Left hindlimb (tissue), 1 donor: ENCODE results near the gene PROM2.
A peak's percentile ranks its signal among the peaks of the same experiment; 100 is the strongest.
"Not testable (repeated sequence)": the region's sequence is repeated elsewhere in the genome, so short reads cannot be mapped to it uniquely, and the experiment has no call there.

Experiments used
- DNase-seq: peaks from one replicate; pipeline ENCODE4 v3.0.0-alpha.2; 2018

Gene PROM2

GRCh38 chr2:95269036-95269680 is 5.1 kb upstream of the PROM2 start:
- peak; percentile 21 for DNase-seq

DNA sequence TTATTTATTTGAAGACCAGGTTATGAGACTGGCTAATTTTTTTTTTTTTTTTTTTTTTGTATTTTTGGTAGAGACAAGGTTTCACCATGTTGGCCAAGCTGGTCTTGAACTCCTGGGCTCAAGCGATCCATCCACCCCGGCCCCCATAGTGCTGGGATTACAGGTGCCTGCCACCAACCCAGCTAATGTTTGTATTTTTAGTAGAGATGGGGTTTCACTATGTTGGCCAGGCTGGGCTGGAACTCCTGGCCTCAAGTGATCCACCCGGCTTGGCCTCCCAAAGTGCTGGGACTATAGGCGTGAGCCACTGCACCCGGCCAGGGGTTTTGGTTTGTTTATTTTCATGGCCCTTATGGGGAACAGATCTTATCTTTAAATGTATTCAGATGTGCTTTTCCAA is 4.5 kb upstream of the PROM2 start:
- DNase-seq: not testable (repeated sequence)

- DNase-seq: peak; percentile 13
Measured at GRCh38 chr2:95270541-95271081, 3.6 kb upstream of the PROM2 start.

DNA sequence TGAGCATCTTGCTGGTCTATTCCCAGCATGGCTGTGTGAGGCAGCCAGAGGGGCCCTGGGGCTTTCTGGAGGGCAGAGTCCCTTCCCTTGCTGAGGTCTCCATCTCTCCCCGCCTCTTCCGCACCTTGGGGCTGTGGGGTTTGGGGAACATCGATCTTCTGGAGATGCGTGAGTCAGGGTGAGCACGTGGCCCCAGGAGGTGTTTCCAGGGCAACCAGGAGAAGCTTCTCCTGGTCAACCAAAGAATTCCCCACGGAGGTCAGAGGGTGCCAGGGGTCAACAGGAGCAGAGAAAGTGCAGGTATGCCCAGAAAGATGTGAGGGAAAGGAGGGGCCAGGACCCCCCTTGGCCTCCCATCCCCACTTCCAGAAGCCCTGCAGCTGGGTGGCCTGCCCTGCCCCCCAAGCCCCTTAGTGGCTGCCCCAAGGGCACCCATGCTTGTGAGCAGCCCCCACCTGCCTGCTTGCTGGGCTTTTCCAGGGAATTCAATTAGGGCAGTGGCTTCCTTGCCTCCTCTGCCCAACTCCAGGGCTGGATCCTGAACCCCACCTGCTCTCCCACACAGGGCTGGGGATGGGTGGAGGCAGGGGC is 2.8 kb upstream of the PROM2 start:
- DNase-seq: peak; percentile 18

- DNase-seq: peak; percentile 4
Measured at GRCh38 chr2:95272299-95272751, 1.9 kb upstream of the PROM2 start.

DNA sequence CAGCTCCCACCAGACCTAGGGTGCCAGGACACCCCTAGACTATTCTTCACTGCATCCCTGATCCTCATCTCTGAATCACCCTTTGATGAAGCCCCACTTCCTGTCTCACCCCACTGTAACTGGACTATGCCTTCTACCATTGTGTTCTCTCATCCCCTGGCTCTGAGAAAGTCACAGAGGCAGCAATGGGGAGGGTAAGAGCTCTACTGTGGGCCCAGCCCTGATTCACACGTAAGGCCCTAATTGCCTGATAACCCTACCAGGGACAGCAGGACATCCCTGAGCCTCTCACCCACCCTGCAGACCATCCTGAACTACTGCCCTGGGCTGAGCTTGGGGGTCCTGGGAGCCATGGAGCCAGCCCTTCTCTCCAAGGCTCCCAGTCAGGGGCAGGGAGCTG is 1.5 kb upstream of the PROM2 start:
- no peak for DNase-seq

GRCh38 chr2:95273566-95274290 is 521 bp upstream of the PROM2 start:
- DNase-seq: peak; percentile 8

- DNase-seq: no peak
Measured at GRCh38 chr2:95275151-95275515, 884 bp downstream of the PROM2 start.

DNA sequence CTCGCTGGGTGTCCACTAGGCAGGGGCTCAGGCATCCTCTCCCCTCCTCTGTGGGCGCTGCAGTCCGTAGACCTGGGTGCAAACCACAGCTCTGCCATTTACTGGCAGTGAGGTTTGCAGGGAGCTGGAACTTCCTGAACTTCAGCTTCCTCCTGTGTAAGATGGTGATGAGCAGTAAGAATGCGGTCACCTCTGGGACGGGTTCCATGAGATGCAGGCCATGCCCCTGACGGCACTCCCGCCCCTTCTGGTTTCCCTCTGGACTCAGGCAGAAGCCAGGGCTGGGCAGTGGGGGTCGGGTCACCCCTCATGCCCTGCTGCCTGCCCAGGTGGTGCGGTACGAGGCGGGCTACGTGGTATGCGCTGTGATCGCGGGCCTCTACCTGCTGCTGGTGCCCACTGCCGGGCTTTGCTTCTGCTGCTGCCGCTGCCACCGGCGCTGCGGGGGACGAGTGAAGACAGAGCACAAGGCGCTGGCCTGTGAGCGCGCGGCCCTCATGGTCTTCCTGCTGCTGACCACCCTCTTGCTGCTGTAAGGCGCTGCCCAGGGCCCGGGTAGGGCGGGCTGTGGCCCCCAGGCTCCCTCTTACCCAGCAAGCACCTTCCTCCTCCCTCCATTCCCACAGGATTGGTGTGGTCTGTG is 1.5 kb downstream of the PROM2 start:
- DNase-seq: no peak

DNA sequence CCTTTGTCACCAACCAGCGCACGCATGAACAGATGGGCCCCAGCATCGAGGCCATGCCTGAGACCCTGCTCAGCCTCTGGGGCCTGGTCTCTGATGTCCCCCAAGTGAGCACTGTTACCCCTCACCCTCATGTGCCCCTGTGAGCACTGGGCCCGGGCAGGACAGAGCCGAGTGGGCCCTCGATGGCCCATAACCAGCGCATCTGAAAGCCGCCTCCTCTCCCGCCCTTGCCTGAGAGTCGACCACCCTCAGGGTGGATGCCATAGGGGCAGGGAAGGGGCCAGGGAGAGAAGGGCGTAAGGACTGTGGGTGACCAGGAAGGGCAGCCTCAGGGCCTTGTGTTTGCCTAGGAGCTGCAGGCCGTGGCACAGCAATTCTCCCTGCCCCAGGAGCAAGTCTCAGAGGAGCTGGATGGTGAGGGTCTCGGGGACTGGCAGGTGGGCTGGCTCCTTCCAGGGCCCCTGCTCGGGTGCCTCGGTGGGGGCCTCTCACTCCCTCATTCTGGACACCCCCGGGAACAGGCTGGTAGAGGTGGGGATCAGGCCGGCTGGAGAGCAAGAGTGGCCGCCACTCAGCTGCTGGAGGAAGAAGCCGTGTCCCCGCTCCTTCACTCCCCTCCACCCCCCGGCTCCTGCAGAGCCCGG is 2.1 kb downstream of the PROM2 start:
- no peak for DNase-seq

GRCh38 chr2:95276888-95277245 is 2.6 kb downstream of the PROM2 start:
- DNase-seq: no peak

DNA sequence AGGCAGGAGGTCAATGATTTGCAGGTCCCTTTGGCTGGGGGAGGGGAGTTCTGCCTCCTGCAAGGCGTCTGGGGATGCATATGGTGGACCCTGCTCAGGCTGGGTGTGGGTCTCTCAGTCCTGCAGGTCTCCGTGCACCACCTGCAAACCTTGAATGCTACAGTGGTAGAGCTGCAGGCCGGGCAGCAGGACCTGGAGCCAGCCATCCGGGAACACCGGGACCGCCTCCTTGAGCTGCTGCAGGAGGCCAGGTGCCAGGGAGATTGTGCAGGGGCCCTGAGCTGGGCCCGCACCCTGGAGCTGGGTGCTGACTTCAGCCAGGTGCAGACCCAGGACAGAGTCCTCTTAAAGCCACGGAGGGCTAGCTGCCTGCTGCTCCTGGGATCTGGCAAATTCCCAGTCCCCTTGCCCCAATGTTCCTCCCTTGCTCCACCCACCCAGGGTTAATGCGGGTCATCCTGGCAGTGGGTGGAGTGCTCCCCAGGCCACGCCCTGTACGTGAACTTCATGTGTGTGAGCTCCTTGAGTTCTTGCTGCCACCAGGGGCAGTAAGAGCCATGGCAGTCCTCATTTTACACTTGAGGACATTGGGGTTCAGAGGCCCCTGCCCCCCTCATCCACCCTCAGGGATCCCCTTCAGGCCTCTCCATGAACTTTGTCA is 3.1 kb downstream of the PROM2 start:
- DNase-seq: no peak

DNA sequence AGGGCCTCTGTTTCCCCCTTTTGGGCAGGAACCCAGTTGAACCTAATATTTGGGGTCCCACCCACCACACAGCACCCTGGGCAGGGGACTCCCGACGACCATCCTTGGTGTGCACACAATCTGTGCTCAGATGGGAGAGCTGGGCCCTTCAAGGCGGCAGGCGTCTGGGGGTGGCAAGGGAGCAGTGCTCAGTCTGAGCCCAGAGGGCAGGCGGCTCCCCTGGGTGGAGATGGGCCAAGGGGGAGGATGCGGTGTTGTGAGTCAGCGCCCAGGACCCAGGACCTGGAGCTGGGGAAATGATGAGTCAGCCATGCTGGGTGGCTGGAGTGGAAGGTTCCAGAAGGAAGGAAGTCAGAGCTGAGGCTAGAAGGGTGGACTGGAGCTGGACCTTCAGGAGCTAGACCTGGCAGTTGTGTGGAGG is 3.8 kb downstream of the PROM2 start:
- no peak for DNase-seq

- no peak for DNase-seq
Measured at GRCh38 chr2:95278637-95279225, 4.5 kb downstream of the PROM2 start.

GRCh38 chr2:95279435-95280035 is 5.3 kb downstream of the PROM2 start:
- no peak for DNase-seq

DNA sequence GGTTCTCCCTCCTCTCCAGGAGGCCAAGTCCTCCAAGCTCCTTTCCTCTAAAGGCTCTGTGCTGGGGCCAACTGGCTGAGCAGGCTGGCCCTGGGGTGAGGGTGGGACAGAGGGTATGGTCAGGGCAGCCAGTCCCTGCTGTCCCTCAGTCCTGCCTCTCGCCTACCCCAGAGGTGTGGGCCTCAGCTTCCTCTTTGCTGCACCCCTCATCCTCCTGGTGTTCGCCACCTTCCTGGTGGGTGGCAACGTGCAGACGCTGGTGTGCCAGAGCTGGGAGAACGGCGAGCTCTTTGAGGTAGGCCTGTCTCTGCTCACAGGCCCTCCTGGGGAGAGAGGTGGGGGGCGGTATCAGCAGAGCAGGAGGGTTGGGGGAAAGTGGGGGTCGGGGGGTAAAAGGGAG is 6.8 kb downstream of the PROM2 start:
- no peak for DNase-seq

- no peak for DNase-seq
Measured at GRCh38 chr2:95281786-95282185, 7.5 kb downstream of the PROM2 start.

- no peak for DNase-seq
Measured at GRCh38 chr2:95282458-95282857, 8.2 kb downstream of the PROM2 start.

- DNase-seq: no peak
Measured at GRCh38 chr2:95283562-95283961, 9.3 kb downstream of the PROM2 start.

DNA sequence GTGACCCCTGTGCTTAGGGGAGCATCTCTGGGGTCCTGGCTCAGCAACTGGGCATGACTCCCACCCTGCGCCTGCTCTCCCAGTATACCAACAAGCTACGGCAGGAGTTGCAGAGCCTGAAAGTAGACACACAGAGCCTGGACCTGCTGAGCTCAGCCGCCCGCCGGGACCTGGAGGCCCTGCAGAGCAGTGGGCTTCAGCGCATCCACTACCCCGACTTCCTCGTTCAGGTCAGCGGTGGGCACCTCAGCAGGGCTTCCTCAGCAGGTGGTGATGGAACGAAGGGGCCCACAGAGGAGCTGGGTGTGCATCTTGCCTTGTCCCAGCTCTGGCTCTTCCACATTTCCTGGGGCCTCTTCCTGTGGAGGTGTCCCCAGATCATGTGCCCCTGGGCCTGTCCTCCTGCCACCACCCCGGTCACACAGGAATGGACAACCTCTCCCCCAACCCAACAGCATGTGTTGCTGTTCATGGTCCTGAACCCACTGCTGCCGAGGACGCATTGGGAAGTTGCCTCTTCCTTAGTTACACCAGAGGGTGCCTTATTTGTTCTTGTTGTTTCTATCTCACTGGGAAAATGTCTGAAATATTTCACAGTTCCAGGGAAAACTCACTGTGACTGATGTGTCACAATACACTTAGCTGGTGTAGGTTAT is 10.8 kb downstream of the PROM2 start:
- DNase-seq: no peak

DNA sequence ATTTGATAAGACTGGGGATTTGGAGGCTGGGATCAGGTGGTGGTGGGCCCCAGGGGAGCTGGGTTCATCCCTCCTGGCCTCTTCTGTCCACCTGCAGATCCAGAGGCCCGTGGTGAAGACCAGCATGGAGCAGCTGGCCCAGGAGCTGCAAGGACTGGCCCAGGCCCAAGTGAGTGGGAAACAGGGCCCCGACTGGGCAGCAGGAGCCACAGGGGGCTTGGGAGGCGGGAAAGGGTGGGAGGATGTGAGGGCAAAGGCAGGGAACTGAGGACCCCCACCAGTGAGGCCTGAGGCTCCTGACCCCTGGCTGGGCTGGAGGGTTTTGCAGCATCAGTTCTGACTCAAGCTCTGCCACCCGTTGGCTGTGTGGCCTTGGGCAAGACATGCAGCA is 11.3 kb downstream of the PROM2 start:
- DNase-seq: no peak
